ENCODE data around the gene NSMCE3. TPM values are rescaled to one million over a fixed set of nuclear protein-coding genes. Genes with fewer than 3 reads are reported as not detected.

NSMCE3 gene
- total and polyA plus RNA-seq, 2 experiments from 2014 or later = 15.0 to 16.3 TPM

- no peaks in the 10 kb centered on the region for H3K9me2 ChIP-seq (replicated peaks; ENCODE audit: insufficient read depth)
- H3K4me3 ChIP-seq = no peak overlapping the region
Observed at GRCh38 chr15:29252234-29252633, 17.4 kb downstream of the NSMCE3 start.

GRCh38 chr15:29244544-29244943 is 25.1 kb downstream of the NSMCE3 start:
- TF ChIP-seq CTCF (IDR thresholded peaks at IDR 0.05; ENCODE audit: poor library complexity) (no peak), EZH2phosphoT487 (IDR thresholded peaks at IDR 0.05; ENCODE audit: low read depth, severe bottlenecking, unreplicated experiment) (no peak), EZH2 (IDR thresholded peaks at IDR 0.05; ENCODE audit: borderline replicate concordance) (no peak)
- Histone ChIP-seq H4K20me1 (ENCODE audit: insufficient read depth, poor library complexity, severe bottlenecking) (no peaks in the 10 kb centered on the region), H3K79me2 (no peaks in the 10 kb centered on the region), H3K27ac (no peak overlapping the region), H3K27me3 (no peaks in the 10 kb centered on the region), H3K4me2 (no peak overlapping the region), H3K4me1 (ENCODE audit: insufficient read depth) (no peaks in the 10 kb centered on the region), H3K9me2 (replicated peaks; ENCODE audit: insufficient read depth) (no peaks in the 10 kb centered on the region), H2AFZ (no peak overlapping the region), H3K4me3 (no peak overlapping the region), H3K36me3 (replicated peaks; ENCODE audit: insufficient read depth, low read depth) (no peaks in the 10 kb centered on the region), H3K9me3 (ENCODE audit: low read depth) (no peaks in the 10 kb centered on the region)
- no peak for DNase-seq (ENCODE audit: low spot score)
- WGBS (ENCODE audit: low lambda C conversion rate, missing lambda C conversion rate) = 88% methylated on average over 7 of the region's 7 CpGs

More at GRCh38 chr15:29252234-29252633, 17.4 kb downstream of the NSMCE3 start:
- no peaks in the 10 kb centered on the region for H3K27me3 ChIP-seq
- no peaks in the 10 kb centered on the region for H3K9me3 ChIP-seq (ENCODE audit: low read depth)
- no peaks in the 10 kb centered on the region for H3K79me2 ChIP-seq
- no peaks in the 10 kb centered on the region for H3K4me1 ChIP-seq (ENCODE audit: insufficient read depth)
- no peak overlapping the region for H2AFZ ChIP-seq
- no peak overlapping the region for H3K4me2 ChIP-seq
- no peaks in the 10 kb centered on the region for H4K20me1 ChIP-seq (ENCODE audit: insufficient read depth, poor library complexity, severe bottlenecking)
- DNase-seq (ENCODE audit: low spot score) = no peak
- TF ChIP-seq EZH2phosphoT487 (IDR thresholded peaks at IDR 0.05; ENCODE audit: low read depth, severe bottlenecking, unreplicated experiment) (no peak), CTCF (IDR thresholded peaks at IDR 0.05; ENCODE audit: poor library complexity) (no peak), EZH2 (IDR thresholded peaks at IDR 0.05; ENCODE audit: borderline replicate concordance) (no peak)
- no peak overlapping the region for H3K27ac ChIP-seq
- H3K36me3 ChIP-seq (replicated peaks; ENCODE audit: insufficient read depth, low read depth) = no peaks in the 10 kb centered on the region

GRCh38 chr15:29244123-29244522 is 25.5 kb downstream of the NSMCE3 start:
- H3K4me2 ChIP-seq = no peak overlapping the region
- H4K20me1 ChIP-seq (ENCODE audit: insufficient read depth, poor library complexity, severe bottlenecking) = no peaks in the 10 kb centered on the region
- 94% methylated on average over 4 of the region's 4 CpGs for WGBS (ENCODE audit: low lambda C conversion rate, missing lambda C conversion rate)
- H3K9me2 ChIP-seq (replicated peaks; ENCODE audit: insufficient read depth) = no peaks in the 10 kb centered on the region
- no peak overlapping the region for H2AFZ ChIP-seq
- no peaks in the 10 kb centered on the region for H3K27me3 ChIP-seq
- TF ChIP-seq EZH2 (IDR thresholded peaks at IDR 0.05; ENCODE audit: borderline replicate concordance) (no peak), EZH2phosphoT487 (IDR thresholded peaks at IDR 0.05; ENCODE audit: low read depth, severe bottlenecking, unreplicated experiment) (no peak), CTCF (IDR thresholded peaks at IDR 0.05; ENCODE audit: poor library complexity) (no peak)
- no peak for DNase-seq (ENCODE audit: low spot score)
- no peak overlapping the region for H3K4me3 ChIP-seq
- H3K4me1 ChIP-seq (ENCODE audit: insufficient read depth) = no peaks in the 10 kb centered on the region
- H3K27ac ChIP-seq = no peak overlapping the region
- no peaks in the 10 kb centered on the region for H3K36me3 ChIP-seq (replicated peaks; ENCODE audit: insufficient read depth, low read depth)
- H3K79me2 ChIP-seq = no peaks in the 10 kb centered on the region
- no peaks in the 10 kb centered on the region for H3K9me3 ChIP-seq (ENCODE audit: low read depth)

All from hepatocyte (in vitro differentiated cells).